Fibroblast of lung (primary cell): Measurements from ENCODE around the gene ZNF385D.

Experiments
- CTCF ChIP-seq, 2 donors: IDR thresholded peaks in 1 of 2; conservative IDR thresholded peaks in 1 of 2; 1 replicate in 1 of 2; 2 replicates in 1 of 2; pipeline ENCODE4 v1.5.1; 2011 to 2012; ENCODE audit warnings: low read length in 2 of 2, control low read depth in 1 of 2, inconsistent platforms in 1 of 2, low read depth in 1 of 2, mild to moderate bottlenecking in 1 of 2
- EZH2 ChIP-seq: IDR thresholded peaks from 2 replicates; pipeline ENCODE4 v1.5.1; 2012; ENCODE audit warnings: low read length, control low read depth, mild to moderate bottlenecking; ENCODE audit errors: missing control alignments

GRCh38 chr3:21524133-21524532, 226.9 kb downstream of the ZNF385D start:
- no peak for TF ChIP-seq CTCF (conservative IDR thresholded peaks at IDR 0.05 in 1 of 2, IDR thresholded peaks at IDR 0.05 in 1 of 2; ENCODE audit: low read depth in 1 of 2, low read length in 2 of 2)
- no peak for TF ChIP-seq EZH2
